NCI-H774 (cell line): ENCODE results near the gene CD99L2.

Source experiments
- DNase-seq: peaks from one replicate; lab custom pipeline; 2025; lab: John Stamatoyannopoulos, UW

The CD99L2 gene

GRCh38 chrX:150762258-150763165 lies 136.0 kb downstream of the CD99L2 start:
- DNase-seq = no peak

GRCh38 chrX:150761819-150762216 lies 136.7 kb downstream of the CD99L2 start:
- no peak for DNase-seq

GRCh38 chrX:150761176-150761818 lies 137.2 kb downstream of the CD99L2 start:
- no peak for DNase-seq

GRCh38 chrX:150759568-150760416 lies 138.7 kb downstream of the CD99L2 start:
- no peak for DNase-seq

GRCh38 chrX:150757371-150757770 lies 141.1 kb downstream of the CD99L2 start:
- DNase-seq = no peak

- no peak for DNase-seq
These were observed 144.5 kb downstream of the CD99L2 start for GRCh38 chrX:150753968-150754367.

GRCh38 chrX:150753357-150753756 lies 145.1 kb downstream of the CD99L2 start:
- DNase-seq = no peak

GRCh38 chrX:150752124-150752523 lies 146.3 kb downstream of the CD99L2 start:
- no peak for DNase-seq

- no peak for DNase-seq
These were observed 162.0 kb downstream of the CD99L2 start for GRCh38 chrX:150736475-150736874.

- no peak for DNase-seq
These were observed 166.7 kb downstream of the CD99L2 start for GRCh38 chrX:150731795-150732194.

- no peak for DNase-seq
These were observed 167.7 kb downstream of the CD99L2 start for GRCh38 chrX:150730719-150731118.

GRCh38 chrX:150729956-150730355 lies 168.5 kb downstream of the CD99L2 start:
- no peak for DNase-seq

GRCh38 chrX:150719621-150720020 lies 178.8 kb downstream of the CD99L2 start:
- no peak for DNase-seq
